Naive B cell (primary cell): ENCODE measurements around the gene DIAPH2. TPM values are rescaled to one million over a fixed set of nuclear protein-coding genes. Genes with fewer than 3 reads are reported as not detected.

Source experiments
- ATAC-seq, 2 donors: fragments of 150-1000 bp; cut with Tn5 transposase; 2 replicates each; pipeline ENCODE4 v1.10.0; 2021; ENCODE audit warnings: low read depth in 2 of 2, mild to moderate bottlenecking in 2 of 2, moderate library complexity in 2 of 2
- DNase-seq: peaks from one replicate; pipeline ENCODE4 v3.0.0; 2022
- H3K27ac Mint-ChIP-seq, 6 donors: one replicate each; pipeline ENCODE4 v1.8.0; 2020 to 2022; ENCODE audit warnings: mild to moderate bottlenecking in 6 of 6, mixed read lengths in 6 of 6, moderate library complexity in 5 of 6, inconsistent platforms in 2 of 6
- H3K27me3 Mint-ChIP-seq, 3 donors: one replicate each; pipeline ENCODE4 v1.8.0; 2021 to 2022; ENCODE audit warnings: mixed read lengths in 3 of 3, mild to moderate bottlenecking in 1 of 3
- H3K36me3 Mint-ChIP-seq, 2 donors: one replicate each; pipeline ENCODE4 v1.8.0; 2020 to 2022; ENCODE audit warnings: mixed read lengths in 2 of 2, inconsistent platforms in 1 of 2, mild to moderate bottlenecking in 1 of 2
- H3K4me1 Mint-ChIP-seq, 3 donors: one replicate each; pipeline ENCODE4 v1.8.0; 2020 to 2022; ENCODE audit warnings: mixed read lengths in 3 of 3, inconsistent platforms in 1 of 3, mild to moderate bottlenecking in 1 of 3, moderate library complexity in 1 of 3
- H3K4me3 Mint-ChIP-seq, 8 donors: one replicate each; pipeline ENCODE4 v1.8.0; 2020 to 2022; ENCODE audit warnings: mild to moderate bottlenecking in 8 of 8, mixed read lengths in 8 of 8, moderate library complexity in 8 of 8, inconsistent platforms in 2 of 8
- H3K9me3 Mint-ChIP-seq, 7 donors: one replicate each; pipeline ENCODE4 v1.8.0; 2020 to 2022; ENCODE audit warnings: mixed read lengths in 7 of 7, mild to moderate bottlenecking in 5 of 7, inconsistent platforms in 2 of 7, moderate library complexity in 1 of 7
- polyA plus RNA-seq, 6 donors: library from polyadenylated mRNA; unstranded; fragments of 300-500 nt; fragmentation: Illumina TruSeq; gene quantifications; one replicate each; pipeline ENCODE4 v1.2.3, GENCODE V29; 2021; ENCODE audit warnings: low read depth in 6 of 6

DIAPH2 gene
- 10 to 100 TPM in 3 of 6 donors, 1 to 10 TPM in 3; 6.4 to 15.2 (median 9.9) TPM for polyA plus RNA-seq

GRCh38 chrX:96684339-96685209 lies at the start of gene DIAPH2:
Gene DIAPH2, plus strand, starts transcription at chrX:96684842.
- peaks cover 0 to 2% (median 0%) of the 10 kb centered on the region in 7 donors for H3K9me3 Mint-ChIP-seq
- peaks cover 4 to 28% (median 28%) of the 10 kb centered on the region in 3 donors for H3K4me1 Mint-ChIP-seq
- ATAC-seq, result peak; percentile 85 to 86
- no peaks in the 10 kb centered on the region for H3K36me3 Mint-ChIP-seq
- H3K4me3 Mint-ChIP-seq, result peak within 1 kb of the TSS; percentile 79 to 100 (median 96)
- H3K27me3 Mint-ChIP-seq, result no peaks in the 10 kb centered on the region
- H3K27ac Mint-ChIP-seq, result peak within 1 kb of the TSS; percentile 90 to 95 (median 92)
- peak; percentile 80 for DNase-seq

DNA sequence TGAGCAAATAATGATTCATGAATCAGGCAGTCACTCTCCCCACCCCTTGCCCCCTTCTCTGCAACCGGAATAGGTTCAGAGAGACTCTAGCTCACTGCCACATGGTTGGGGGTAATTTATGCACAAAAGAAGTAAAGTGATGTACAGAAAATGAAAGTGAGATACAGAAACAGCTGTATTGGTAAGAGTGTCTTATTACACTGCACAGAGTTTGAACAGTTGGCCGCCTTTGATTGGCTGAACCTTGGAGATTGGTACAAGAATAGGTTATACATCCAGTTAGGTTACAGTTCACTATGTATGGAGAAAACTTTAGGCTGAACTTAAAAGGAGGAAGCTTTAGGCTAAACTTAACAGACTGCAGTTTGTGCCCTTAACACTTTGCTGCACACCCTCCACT lies 34.6 kb upstream of the DIAPH2 start:
- DNase-seq (no peak), ATAC-seq (no peak)
- H3K36me3 Mint-ChIP-seq, result no peaks in the 10 kb centered on the region
- H3K27me3 Mint-ChIP-seq, result peaks cover 8 to 15% (median 14%) of the 10 kb centered on the region in 3 donors
- peak overlapping the region in 1 of 6 donors; percentile 53 for H3K27ac Mint-ChIP-seq
- no peak overlapping the region for H3K4me3 Mint-ChIP-seq
- H3K9me3 Mint-ChIP-seq, result peaks cover 0 to 5% (median 4%) of the 10 kb centered on the region in 7 donors
- H3K4me1 Mint-ChIP-seq, result no peaks in the 10 kb centered on the region

DNA sequence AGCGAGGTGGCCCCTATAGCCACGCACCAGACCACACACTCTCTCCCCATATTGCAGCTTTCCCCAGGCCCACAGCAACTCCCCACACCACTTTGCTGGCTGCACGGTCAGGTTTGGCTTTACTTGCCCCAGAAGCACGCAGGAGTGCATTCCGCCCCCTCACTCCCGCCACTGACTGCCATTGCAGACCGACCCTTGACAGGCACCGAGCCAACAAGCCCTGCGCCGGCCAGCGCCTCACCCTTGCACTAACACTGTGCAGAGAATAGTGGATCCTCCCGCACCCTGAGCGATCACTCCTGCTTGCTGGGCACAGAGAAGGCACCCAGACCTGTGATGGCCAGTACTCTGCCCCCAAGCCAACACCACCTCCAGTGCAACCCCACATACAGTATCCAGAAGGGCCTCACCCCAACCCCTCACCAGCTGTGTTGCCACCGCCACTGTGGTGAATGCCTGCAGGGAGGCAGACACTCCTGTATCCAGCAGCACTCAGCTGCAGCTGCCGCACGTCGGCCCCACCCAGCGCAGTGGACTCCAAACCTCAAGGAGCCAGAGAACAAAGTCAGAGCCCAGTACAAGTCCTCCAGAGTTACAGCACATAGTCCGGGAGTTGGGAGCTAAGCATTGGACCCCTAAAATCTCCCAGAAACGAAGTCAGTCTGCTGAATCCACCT lies 28.6 kb upstream of the DIAPH2 start:
- Mint-ChIP-seq H3K36me3 (no peaks in the 10 kb centered on the region), H3K27me3 (peaks cover 8 to 20% (median 10%) of the 10 kb centered on the region in 3 donors), H3K27ac (no peak overlapping the region), H3K4me1 (no peaks in the 10 kb centered on the region), H3K4me3 (no peak overlapping the region), H3K9me3 (peaks cover 0 to 8% (median 0%) of the 10 kb centered on the region in 7 donors)
- ATAC-seq (no peak), DNase-seq (no peak)

DNA sequence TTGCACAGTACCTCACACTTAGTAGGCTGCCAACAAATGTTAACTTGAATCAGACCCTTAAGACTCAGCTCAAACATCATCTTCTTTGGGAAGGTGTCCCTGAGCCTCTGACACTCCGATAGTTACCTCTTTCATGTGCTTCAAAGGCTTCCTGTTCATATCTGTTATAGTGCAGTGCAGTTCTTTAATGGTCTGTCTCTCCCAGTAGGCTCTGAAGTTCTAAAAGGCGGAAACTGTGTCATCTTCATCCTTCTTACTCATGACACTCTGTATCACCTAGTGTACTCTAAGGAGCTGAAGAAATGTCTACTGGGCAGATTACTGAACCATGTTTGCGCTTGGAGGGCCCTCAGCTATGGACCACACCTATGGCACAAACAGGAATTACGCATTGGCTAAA lies 2.1 kb upstream of the DIAPH2 start:
- no peak for DNase-seq
- H3K36me3 Mint-ChIP-seq, result no peaks in the 10 kb centered on the region
- no peaks in the 10 kb centered on the region for H3K27me3 Mint-ChIP-seq
- peaks cover 0 to 2% (median 0%) of the 10 kb centered on the region in 7 donors for H3K9me3 Mint-ChIP-seq
- no peak for ATAC-seq
- peak overlapping the region in 1 of 8 donors; percentile 56 for H3K4me3 Mint-ChIP-seq
- peak overlapping the region in 1 of 6 donors; percentile 24 for H3K27ac Mint-ChIP-seq
- peaks cover 4 to 26% (median 25%) of the 10 kb centered on the region in 3 donors for H3K4me1 Mint-ChIP-seq

GRCh38 chrX:96683997-96684338 lies 674 bp upstream of the DIAPH2 start:
- DNase-seq, result peak; percentile 55
- peak overlapping the region; percentile 90 to 95 (median 92) for H3K27ac Mint-ChIP-seq
- ATAC-seq, result peak; percentile 21 to 26
- no peaks in the 10 kb centered on the region for H3K36me3 Mint-ChIP-seq
- peaks cover 0 to 2% (median 0%) of the 10 kb centered on the region in 7 donors for H3K9me3 Mint-ChIP-seq
- H3K4me1 Mint-ChIP-seq, result peaks cover 4 to 28% (median 25%) of the 10 kb centered on the region in 3 donors
- H3K27me3 Mint-ChIP-seq, result no peaks in the 10 kb centered on the region
- H3K4me3 Mint-ChIP-seq, result peak overlapping the region; percentile 79 to 100 (median 96)

DNA sequence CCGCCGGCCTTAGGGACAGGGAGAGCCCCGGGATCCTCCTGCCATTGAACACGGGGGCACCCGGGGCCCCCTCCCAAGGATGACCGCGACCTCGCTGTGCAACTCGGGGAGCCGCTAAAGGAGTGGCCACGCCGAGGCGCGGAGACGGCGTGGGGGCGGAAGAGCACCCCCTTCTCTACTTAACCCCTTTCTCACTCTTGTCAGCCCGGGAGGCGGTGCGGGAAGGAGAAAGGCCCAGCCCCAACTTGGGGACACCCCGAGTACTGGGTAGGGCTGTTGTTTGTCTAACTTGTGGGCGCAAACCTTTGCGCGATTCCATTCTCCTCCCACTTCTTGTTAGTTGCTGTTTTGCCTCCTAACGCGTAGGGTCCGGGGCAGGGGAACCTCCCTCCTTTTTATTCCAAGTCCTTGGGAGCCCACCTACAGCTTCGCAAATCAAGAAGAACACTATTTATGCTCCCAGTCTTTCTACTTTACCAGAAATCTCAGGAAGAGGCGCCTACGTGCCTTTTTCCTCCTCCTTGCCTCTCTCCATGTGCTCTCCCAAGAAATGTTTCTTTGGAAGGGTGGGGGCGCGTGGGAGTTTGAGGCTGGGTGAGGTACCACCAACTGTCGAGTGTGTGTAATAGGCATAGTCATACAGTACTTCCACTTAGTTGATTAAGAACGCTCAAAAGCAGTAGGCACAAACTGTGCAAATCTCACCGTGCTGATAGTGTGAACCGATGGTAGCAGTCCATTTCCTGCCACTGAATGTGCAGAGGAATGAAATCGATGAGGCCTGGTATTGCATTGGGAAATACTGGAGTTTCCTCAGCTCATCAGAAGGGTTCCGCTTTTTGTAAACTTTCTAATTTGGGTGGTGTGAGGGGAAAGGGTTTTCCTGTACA lies 813 bp downstream of the DIAPH2 start:
- DNase-seq (peak; percentile 29), ATAC-seq (peak; percentile 4 to 11)
- Mint-ChIP-seq H3K27ac (peak overlapping the region; percentile 47 to 95 (median 91)), H3K36me3 (no peaks in the 10 kb centered on the region), H3K4me1 (peaks cover 4 to 30% (median 28%) of the 10 kb centered on the region in 3 donors), H3K4me3 (peak overlapping the region; percentile 79 to 100 (median 96)), H3K9me3 (peaks cover 0 to 2% (median 0%) of the 10 kb centered on the region in 7 donors), H3K27me3 (no peaks in the 10 kb centered on the region)

DNA sequence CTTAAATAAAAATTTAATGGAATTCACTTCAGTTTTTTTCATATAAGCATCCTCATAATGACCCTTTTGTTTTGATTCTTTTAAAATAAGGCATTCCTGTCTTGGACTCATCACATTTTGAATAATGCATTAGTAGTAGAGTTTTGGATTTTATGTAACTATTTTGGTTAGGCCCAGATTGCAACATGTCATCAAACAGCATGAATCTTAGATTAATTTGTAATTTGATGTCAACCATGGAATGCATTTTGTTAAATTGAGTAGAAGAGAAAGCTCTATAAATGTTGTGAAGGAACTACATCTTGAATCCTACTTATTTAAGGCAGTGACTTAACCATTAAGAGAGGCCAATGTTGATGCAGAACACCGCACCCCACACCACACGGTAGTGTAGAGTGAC lies 3.1 kb downstream of the DIAPH2 start:
- no peaks in the 10 kb centered on the region for H3K9me3 Mint-ChIP-seq
- ATAC-seq, result no peak
- no peaks in the 10 kb centered on the region for H3K27me3 Mint-ChIP-seq
- no peak overlapping the region for H3K4me3 Mint-ChIP-seq
- H3K36me3 Mint-ChIP-seq, result no peaks in the 10 kb centered on the region
- no peak overlapping the region for H3K27ac Mint-ChIP-seq
- DNase-seq, result no peak
- H3K4me1 Mint-ChIP-seq, result peaks cover 4 to 30% (median 25%) of the 10 kb centered on the region in 3 donors

- peak overlapping the region in 1 of 8 donors; percentile 25 for H3K4me3 Mint-ChIP-seq
- peaks cover 4 to 30% (median 27%) of the 10 kb centered on the region in 3 donors for H3K4me1 Mint-ChIP-seq
- DNase-seq, result no peak
- ATAC-seq, result no peak
- H3K27me3 Mint-ChIP-seq, result no peaks in the 10 kb centered on the region
- no peaks in the 10 kb centered on the region for H3K9me3 Mint-ChIP-seq
- no peaks in the 10 kb centered on the region for H3K36me3 Mint-ChIP-seq
- H3K27ac Mint-ChIP-seq, result no peak overlapping the region
These were observed 4.1 kb downstream of the DIAPH2 start for GRCh38 chrX:96688789-96689188.

GRCh38 chrX:96689991-96690390 lies 5.3 kb downstream of the DIAPH2 start:
- Mint-ChIP-seq H3K27me3 (no peaks in the 10 kb centered on the region), H3K27ac (no peak overlapping the region), H3K4me3 (no peak overlapping the region), H3K4me1 (peaks cover 4 to 20% (median 20%) of the 10 kb centered on the region in 3 donors), H3K36me3 (no peaks in the 10 kb centered on the region), H3K9me3 (no peaks in the 10 kb centered on the region)
- ATAC-seq, result no peak
- DNase-seq, result no peak

- Mint-ChIP-seq H3K27me3 (no peaks in the 10 kb centered on the region), H3K36me3 (no peaks in the 10 kb centered on the region), H3K9me3 (no peaks in the 10 kb centered on the region), H3K4me1 (peaks cover 0 to 7% (median 5%) of the 10 kb centered on the region in 3 donors), H3K4me3 (no peak overlapping the region), H3K27ac (no peak overlapping the region)
- ATAC-seq (no peak), DNase-seq (no peak)
These were observed 7.8 kb downstream of the DIAPH2 start for GRCh38 chrX:96692454-96692853.

- Mint-ChIP-seq H3K4me3 (no peak overlapping the region), H3K27ac (peak overlapping the region in 1 of 6 donors; percentile 14), H3K9me3 (no peaks in the 10 kb centered on the region), H3K27me3 (no peaks in the 10 kb centered on the region), H3K36me3 (no peaks in the 10 kb centered on the region), H3K4me1 (peaks cover 0 to 7% (median 5%) of the 10 kb centered on the region in 3 donors)
- DNase-seq (no peak), ATAC-seq (no peak)
These were observed 8.2 kb downstream of the DIAPH2 start for GRCh38 chrX:96692890-96693289.

DNA sequence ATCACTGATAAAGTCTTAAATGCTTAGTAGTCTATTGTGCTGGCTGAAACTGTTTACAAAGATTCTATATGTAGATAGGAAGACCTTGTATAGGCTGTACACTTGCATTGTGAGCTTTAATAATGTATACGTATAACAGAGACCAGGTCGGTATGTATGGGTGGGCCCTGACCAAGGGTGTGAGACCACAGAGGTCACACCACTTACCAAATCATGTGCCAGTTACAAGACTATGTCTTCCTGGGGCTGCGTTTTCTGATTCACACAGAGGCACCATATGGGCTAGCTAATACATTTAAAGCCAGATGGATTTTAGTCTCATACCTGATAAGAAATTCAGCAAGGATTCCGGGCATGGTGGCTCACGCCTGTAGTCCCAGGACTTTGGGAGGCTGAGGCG lies 8.8 kb downstream of the DIAPH2 start:
- Mint-ChIP-seq H3K36me3 (no peaks in the 10 kb centered on the region), H3K9me3 (no peaks in the 10 kb centered on the region), H3K4me3 (no peak overlapping the region), H3K4me1 (peaks cover 0 to 7% (median 5%) of the 10 kb centered on the region in 3 donors), H3K27ac (no peak overlapping the region), H3K27me3 (no peaks in the 10 kb centered on the region)
- ATAC-seq (no peak), DNase-seq (no peak)

GRCh38 chrX:96696462-96696861 lies 11.8 kb downstream of the DIAPH2 start:
- Mint-ChIP-seq H3K27ac (no peak overlapping the region), H3K9me3 (no peaks in the 10 kb centered on the region), H3K36me3 (peaks cover 0 to 4% of the 10 kb centered on the region in 2 donors), H3K4me1 (peaks cover 0 to 14% (median 4%) of the 10 kb centered on the region in 3 donors), H3K4me3 (no peak overlapping the region), H3K27me3 (no peaks in the 10 kb centered on the region)
- DNase-seq (no peak), ATAC-seq (no peak)
